DMS153 treated with DMSO at 0.1 percent for 48 hours (cell line): Measurements from ENCODE around the gene WDR91.

ENCODE experiments used
- DNase-seq: peaks from one replicate; lab custom pipeline; 2025; ENCODE audit not compliant: unreplicated experiment; lab: John Stamatoyannopoulos, UW

The WDR91 gene

DNA sequence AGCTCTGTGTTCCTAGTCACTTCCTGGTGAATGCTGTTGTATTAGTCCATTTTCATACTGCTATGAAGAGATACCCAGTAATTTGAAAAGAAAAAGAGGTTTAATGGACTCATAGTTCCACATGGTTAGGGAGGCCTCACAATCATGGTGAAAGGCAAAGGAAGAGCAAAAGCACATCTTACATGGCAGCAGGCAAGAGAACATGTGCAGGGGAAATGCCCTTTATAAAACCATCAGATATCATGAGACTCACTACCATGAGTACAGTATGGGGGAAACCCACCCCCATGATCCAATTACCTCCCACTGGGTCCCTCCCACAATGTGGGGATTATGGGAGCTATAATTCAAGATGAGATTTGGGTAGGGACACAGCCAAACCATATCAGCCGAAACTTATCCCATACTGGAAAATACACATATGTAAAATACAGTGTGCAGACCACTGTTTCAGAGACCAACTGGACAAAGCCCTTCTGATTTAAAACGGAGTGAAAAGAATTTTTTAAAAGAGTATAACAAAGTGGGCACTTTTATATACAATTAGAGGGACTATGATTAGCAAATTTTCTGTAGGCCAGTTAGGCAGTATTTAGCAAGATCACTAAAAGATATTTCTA is 48.8 kb downstream of the WDR91 start:
- no peak for DNase-seq

DNA sequence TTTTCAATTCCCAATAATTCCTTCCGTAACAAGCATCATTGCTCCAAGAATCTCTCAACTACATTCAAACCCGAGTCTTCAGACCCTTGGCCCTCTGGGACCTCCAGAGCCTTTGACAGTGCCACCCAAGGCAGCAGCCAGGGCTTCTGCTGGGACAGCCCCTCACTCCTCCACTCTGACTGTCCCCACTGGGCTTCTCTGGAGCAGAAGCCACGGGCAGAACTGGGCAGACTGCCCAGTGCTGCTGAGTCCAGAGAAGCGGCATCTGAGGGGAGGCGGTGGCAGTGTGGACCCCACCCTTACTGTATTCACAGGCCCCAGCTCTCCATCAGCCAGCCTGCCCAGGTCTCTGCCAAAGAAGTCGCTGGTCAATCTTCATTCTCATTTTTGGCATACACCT is 49.7 kb downstream of the WDR91 start:
- DNase-seq: no peak

DNA sequence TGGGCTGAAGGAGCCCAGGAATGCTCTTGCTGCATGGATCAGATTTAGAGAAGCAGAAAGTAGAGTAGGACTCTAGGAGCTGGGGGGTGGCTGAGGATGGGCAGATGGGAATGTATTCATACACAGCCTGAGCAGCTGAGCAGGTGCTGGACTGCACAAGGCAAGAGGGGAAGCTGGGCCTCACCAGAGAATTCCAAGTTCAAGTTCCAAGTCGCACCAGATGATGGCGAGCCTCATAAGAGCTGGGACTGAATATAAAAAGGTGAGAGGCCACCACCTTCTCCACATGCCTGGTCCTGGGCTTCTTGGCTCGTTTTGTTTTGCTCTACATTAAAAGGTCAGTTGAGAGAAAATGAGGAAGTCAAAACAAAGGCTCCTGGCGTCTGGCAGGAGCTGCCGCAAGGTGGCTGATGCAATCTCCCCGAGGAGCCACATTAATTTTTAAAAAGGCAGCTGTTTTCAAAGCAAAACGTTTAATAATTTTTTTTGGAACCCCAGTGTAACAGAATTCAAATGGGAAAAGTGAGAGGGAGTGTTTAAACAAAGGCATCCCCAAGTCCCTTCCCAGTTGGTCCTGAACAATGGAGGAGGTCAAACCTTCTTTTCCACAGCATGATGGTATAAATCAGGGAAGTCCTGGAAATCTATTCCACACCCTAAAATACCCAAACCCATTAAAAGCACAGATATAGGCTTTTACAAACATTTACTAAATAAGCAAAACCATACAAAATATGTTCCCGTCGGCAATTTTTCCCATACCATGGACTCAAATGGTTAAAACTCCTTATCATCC is 50.3 kb downstream of the WDR91 start:
- no peak for DNase-seq

DNA sequence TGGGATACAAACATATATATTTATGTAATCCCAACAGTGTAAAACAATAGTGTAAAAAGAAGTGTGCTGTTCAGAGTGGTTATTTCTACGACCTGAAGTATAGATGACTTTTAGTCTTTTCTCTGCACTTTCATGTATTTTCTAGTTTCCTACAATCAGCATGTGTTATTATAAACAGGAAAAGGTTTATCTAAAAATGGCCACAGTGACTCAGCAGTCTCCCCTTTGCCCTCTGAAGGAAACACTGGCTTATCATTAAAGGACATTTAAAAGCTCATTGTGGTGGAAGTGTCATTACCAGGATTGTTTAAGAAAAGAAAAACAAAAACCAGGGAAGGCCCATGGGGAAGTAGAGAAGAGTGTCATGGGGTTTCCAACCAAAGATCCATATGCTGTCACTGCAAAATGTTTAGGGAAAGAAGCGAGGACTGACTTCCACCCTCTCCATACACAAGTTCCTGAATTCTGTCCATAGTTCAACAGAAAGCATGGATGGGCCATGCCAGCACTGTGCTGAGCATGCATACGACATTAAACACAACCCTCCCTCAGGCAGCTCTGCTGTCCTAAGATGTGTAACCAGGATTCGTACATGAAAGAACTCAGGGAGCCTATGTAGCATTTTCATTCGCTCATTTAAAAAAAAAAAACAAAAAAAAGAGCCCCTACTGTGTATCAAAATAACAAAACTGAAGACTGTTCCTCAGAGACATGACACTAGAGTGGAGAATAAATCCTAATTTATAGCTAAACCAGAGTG is 51.0 kb downstream of the WDR91 start:
- DNase-seq: no peak

DNA sequence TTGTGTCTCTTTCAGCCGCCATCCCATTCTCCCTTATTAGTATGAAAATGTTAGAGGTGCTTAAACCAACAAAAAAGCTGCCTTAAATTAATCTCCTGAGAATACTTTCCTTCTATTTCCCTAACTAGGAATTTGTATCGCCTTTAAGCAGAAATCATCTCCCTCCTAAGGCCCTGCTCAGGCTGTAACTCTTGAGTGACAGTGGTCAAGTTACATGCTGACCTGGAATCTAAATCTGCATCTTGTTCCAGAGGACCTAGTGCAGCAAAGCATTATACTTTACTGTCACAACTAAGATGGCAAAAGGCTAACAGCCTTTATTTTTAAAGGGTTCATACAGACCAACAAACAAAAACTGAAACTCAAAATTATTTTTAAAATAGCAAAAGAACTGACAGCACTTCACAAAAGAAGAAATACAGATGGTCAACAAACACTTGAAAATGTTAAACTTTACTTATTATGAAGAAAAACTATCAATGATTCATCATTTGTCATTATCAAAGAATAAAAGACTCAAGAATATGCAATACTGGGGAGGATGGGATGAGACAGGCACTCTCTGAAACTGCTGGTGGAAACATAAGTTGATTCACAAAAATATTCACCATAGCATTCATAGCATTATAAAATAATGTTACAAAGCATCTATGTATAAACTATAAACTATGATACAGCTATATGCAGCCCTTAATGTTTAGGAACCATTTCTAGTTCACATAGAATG is 51.8 kb downstream of the WDR91 start:
- DNase-seq: no peak

DNA sequence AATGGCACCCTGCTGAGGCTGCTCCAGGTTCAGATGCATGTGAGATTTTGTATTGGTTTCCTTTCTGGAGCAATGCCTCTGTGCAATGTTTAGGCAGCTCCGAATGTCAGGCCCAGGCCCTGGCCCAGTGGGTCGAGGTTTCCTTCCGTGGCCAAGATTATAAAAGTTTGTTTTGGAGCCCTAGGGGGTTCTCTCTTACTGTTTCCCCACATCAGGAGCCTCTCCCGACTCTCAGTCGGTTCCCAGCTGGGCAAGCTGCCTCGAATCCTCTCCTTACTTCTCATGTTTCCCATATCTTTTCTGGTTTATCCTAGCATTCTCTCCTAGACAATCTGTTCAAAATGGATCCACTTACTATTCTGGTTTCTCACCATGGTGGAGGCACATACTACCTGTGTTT is 52.5 kb downstream of the WDR91 start:
- DNase-seq: no peak

DNA sequence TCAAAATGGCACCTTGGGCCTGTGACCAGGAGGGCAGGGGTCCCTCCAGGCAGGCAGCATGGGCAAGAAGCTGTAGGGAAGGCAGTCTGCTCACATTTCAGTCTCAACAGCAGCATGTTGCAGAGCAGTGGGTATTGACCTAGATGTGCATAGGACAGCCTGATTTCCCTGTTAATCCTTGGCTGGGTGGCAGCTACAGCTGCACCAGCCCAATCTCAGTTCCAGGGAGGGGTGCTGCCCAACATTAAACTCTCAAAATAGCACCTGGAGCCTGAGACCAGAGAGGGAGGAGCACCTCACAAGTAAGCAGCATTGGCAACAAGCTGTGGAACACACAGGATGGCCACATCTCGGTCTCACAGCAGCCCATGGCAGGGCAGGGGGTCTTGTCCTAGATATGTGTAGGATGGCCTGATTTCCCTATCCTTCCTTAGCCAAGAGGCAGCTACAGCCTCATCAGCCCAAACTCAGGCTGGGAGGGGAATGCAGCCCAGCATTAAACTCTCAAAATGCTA is 53.1 kb downstream of the WDR91 start:
- no peak for DNase-seq

DNA sequence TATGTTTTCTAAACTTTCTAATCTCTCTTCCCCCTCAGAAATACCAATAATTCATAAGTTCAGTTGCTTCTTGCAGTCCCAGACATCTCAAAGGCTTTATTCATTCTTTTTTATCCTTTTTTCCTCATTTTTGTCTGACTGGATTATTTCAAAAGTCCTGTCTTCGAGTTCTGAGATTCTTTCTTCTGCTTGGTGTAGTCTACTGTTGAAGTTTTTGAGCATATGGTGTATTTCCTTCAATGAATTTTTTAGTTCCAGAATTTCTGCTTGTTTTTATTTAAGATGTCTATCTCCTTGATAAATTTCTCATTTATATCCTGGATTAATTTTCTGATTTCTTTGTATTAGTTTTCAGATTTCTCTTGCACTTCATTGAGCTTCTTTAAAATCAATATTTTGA is 55.0 kb downstream of the WDR91 start:
- no peak for DNase-seq

DNA sequence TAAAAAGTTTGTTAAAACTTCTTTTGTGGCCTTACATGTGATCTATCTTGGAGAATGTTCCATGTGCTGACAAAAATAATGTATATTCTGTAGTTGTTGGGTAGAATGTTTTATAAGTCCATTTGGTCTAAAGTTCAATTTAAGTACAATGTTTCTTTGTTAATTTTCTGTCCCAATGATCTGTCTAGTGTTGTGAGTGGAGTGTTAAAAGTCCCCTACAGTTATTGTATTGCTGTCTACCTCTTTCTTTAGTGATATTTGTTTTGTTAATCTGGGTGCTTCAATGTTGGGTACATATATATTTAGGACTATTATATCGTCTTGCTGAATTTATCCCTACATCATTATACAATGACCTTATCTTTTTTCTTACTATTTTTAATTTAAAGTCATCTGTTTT is 56.6 kb downstream of the WDR91 start:
- DNase-seq: no peak

DNA sequence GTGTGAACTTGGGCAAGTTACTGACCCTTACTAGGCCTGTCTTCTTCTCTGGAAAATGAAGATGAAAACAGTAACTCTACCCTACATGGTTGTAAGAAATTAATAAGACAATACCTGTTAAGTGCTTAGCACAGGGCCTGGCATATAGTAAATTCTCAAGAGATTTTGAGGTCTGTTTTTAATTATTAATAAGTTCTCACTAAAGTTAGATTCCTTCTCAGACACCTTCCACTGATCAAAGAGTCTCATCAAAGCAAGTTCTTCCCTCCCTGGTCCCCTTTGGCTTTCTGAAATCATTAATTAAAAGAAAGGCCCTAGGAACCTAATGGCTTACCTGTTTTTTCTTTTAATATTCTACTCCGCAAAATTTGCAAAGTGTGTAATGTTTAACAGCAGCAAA is 58.9 kb downstream of the WDR91 start:
- no peak for DNase-seq

DNA sequence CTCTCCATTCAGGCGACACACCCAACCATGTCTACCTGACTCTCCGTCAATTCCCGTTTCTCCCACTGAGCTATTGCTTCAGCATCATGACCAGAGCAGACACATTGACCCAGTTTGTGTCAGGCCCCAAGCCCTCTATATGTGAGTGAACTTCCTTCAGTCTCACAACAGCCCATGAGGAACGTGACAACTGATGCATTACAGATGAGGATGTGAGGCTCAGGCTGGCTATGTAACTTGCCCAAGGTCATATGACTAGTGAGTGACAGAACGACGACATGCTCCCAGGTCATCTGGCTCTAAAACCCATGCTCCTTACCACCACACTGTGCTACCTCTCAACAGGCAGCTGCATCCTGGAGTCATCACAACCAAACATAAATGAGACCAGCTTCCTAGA is 59.8 kb downstream of the WDR91 start:
- DNase-seq: no peak

DNA sequence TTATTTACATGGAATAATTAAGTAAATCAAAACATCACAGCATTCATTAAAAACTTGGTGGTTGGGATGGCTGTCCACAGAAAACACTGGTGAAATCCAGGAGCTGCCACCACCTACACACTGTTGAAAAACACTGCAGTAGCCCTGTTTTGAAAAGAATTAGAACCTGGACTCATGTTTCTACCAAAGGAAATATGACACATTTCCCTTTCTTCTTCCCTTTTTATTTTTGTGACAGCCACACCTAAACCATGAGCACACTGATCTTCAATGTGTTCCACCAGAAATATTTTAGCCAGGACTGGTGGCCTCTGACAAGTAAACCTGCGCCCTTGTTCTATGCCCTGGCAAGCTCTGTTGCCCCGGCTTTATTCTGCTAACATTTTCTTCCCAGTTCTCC is 60.2 kb downstream of the WDR91 start:
- no peak for DNase-seq

DNA sequence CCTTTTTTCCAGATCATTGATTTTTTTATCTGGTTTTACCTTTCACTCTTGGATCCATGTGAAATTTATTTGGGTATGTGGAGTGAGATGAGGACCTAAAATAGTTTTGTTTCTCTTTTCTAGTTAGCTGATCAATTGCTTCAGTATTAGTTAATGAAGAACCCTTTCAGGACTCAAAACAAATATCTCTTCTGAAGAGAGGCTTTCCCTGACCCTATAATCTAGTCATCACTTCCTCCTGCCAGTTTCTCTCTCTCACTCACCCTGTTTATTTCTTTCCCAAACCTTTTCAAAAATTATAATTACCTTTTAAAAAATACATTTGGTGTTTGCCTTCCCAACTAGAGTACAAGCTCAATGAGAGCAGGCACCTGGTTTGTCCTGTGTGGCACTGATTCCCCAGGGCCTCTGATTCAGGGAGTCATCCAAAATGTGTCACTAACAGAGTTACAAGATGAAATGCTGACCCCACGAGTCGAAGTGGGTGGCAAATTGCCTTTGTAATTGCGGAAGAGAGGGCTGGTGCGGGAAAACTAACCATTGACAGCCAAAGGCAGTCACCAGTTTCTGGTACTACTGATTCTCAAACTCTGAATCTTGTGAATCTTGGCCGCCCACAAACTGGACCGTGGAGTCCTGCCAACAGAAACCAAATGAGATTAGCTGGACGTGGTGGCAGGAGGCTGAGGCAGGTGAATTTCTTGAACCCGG is 61.1 kb downstream of the WDR91 start:
- DNase-seq: no peak

DNA sequence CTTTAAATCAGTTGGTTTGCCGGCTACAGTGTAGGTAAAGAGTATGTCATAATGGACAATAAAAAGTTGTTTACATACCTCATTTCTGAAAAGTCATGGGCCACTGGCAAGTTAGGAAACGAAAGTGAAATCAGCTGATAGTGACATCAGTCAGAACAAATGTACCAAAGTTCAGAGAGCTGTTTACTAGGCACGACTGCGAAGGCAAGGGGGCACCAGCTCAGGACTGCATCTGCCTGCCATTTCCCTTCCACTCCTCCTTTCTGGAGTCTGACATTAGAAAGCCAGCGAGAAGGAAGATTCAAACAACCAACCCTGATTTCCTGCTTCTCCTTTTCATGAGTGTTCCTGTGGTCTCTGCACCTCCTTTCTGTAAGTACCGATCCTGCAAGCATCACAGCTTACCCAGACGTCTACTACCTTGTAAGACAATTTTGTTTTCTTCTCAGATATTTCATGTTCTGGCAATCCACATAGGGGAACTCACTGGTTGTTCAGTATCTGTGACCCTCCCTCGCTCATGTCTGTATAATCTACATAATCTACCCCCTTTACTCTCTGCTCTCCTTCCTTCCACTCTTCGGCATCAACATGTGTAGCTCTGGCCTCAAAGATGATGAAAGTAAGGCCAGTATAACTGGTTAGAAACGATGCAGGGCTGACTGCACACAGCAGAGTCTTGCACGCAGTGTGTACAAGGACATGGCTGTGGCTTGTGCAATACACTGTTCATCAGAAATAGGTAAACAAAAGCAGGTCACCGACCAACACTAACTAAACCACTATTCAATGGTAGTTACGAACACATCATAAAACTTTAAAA is 63.2 kb downstream of the WDR91 start, which contains the start of gene TMEM140:
Gene TMEM140 (plus strand): TSS at position 174 of the 823 bp plus-strand sequence. CDS start 16,370 bp downstream, outside the sequence.
- DNase-seq: no peak

DNA sequence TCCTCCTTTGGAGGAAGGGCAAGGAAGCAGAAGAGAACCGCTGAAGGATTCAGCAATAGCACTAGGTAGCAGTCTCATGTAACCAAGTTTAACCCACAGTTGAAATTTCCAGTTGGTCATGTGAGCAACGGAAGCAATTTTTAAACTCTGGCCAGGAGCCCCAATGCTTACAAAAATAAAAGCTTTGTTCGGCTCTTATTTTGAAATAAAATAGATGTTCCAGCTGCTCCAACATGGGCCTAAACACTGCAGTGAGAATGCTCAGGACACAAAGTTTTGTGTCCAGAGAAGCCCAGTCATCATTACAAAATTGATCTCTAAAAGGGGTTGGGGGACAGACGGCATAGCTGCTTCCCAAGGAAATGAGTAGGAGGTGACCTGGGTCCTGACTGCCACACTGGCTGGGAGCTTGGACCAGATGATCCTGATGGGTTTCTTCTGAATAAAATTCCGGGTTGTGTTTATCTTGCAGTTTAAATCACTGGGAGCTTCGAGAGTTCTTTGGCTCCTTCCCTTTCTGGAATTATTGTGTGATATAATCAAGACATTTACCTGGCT is 63.9 kb downstream of the WDR91 start:
- no peak for DNase-seq

DNA sequence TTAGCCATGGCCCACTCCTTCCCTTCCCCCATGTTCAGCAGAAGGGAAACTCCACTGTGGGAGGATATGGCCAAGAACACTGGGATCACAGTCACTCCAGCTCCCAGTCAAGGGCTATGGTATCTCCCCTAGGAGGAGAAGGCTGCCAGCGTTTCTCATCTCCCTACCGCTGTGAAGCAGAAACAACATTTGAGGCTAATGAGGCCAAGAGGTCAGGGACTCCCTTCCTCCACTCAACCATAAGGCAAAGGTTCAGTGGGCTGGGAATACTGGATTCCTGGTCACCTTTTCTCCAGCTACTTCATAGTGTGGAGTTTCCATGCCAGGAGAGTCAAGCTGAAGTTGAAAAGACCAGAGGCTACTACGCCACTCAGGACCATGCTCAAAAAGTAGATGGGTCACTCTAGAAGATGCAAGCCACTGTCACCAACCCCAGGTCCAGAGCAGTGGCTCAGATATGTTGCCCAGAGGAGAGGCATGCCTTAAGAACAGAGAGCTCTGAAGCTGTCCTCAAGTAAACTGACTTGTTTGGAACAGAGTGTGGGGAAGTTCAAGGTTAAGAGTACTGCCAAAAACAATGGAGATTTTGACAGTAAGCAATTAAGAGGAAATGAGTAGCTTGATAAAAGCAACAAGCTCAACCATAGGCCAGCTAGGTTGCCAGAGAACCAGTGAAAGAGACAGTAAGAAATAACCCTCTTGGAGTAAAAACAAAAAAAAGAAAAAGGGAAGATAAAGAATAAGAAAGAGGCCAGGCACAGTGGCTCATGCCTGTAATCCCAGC is 67.2 kb downstream of the WDR91 start:
- DNase-seq: no peak
